ENCODE measurements around the gene PRF1. TPM values are rescaled to one million over a fixed set of nuclear protein-coding genes. Genes with fewer than 3 reads are reported as not detected.

PRF1 gene
- polyA plus RNA-seq, 1 experiment = not detected

DNA sequence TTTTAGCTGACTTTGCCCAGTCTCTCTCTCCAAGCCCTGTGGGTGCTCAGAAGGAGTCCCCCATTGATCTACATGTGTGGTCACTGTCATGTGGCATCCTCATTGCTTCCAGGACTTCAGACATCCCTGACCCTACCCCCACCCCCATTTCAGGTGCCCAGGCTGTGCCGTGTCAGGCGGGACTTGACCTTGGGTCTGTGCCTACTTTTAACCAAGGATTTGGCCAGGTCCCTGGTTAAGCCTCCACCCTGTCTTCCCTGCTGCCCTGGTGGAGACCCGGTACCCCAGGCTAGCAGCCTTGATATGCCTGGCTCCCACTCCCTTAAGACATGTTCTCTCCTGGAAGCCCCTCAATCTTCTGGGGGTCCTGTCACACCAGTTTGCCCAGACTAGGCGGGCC, 31.3 kb downstream of the PRF1 start:
- ChIA-PET CTCF (no interaction called here), POLR2A (no interaction called here)
- Histone ChIP-seq H3K9me3 (ENCODE audit: control insufficient read depth, insufficient read depth, low read length) (no peaks in the 10 kb centered on the region), H3K27ac (ENCODE audit: low read depth, low read length) (no peak overlapping the region), H3K4me3 (ENCODE audit: low read depth, low read length) (no peak overlapping the region), H3K27me3 (ENCODE audit: control insufficient read depth, insufficient read depth, low read length) (peaks cover 3% of the 10 kb centered on the region)
- no peak for DNase-seq (ENCODE audit: low read depth, low spot score)
- TF ChIP-seq, protein P1, sequence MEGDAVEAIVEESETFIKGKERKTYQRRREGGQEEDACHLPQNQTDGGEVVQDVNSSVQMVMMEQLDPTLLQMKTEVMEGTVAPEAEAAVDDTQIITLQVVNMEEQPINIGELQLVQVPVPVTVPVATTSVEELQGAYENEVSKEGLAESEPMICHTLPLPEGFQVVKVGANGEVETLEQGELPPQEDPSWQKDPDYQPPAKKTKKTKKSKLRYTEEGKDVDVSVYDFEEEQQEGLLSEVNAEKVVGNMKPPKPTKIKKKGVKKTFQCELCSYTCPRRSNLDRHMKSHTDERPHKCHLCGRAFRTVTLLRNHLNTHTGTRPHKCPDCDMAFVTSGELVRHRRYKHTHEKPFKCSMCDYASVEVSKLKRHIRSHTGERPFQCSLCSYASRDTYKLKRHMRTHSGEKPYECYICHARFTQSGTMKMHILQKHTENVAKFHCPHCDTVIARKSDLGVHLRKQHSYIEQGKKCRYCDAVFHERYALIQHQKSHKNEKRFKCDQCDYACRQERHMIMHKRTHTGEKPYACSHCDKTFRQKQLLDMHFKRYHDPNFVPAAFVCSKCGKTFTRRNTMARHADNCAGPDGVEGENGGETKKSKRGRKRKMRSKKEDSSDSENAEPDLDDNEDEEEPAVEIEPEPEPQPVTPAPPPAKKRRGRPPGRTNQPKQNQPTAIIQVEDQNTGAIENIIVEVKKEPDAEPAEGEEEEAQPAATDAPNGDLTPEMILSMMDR (IDR thresholded peaks at IDR 0.05; ENCODE audit: low read depth, low read length) = no peak

GRCh38 chr10:70568781-70569495, 33.6 kb downstream of the PRF1 start:
- CTCF ChIA-PET = no interaction called here
- TF ChIP-seq, protein P1 (IDR thresholded peaks at IDR 0.05; ENCODE audit: low read depth, low read length) = no peak
- Histone ChIP-seq H3K4me3 (ENCODE audit: low read depth, low read length) (no peak overlapping the region), H3K27ac (ENCODE audit: low read depth, low read length) (no peak overlapping the region), H3K27me3 (ENCODE audit: control insufficient read depth, insufficient read depth, low read length) (peaks cover 6% of the 10 kb centered on the region), H3K9me3 (ENCODE audit: control insufficient read depth, insufficient read depth, low read length) (no peaks in the 10 kb centered on the region)
- DNase-seq (ENCODE audit: low read depth, low spot score) = no peak
- POLR2A ChIA-PET = no interaction called here

- TF ChIP-seq, protein P1 (IDR thresholded peaks at IDR 0.05; ENCODE audit: low read depth, low read length) = no peak
- H3K4me3 ChIP-seq (ENCODE audit: low read depth, low read length) = no peak overlapping the region
- H3K9me3 ChIP-seq (ENCODE audit: control insufficient read depth, insufficient read depth, low read length) = no peaks in the 10 kb centered on the region
- peaks cover 6% of the 10 kb centered on the region for H3K27me3 ChIP-seq (ENCODE audit: control insufficient read depth, insufficient read depth, low read length)
- POLR2A ChIA-PET = no interaction called here
- DNase-seq (ENCODE audit: low read depth, low spot score) = no peak
- no peak overlapping the region for H3K27ac ChIP-seq (ENCODE audit: low read depth, low read length)
- CTCF ChIA-PET = no interaction called here
Observed at GRCh38 chr10:70568113-70568512, 34.4 kb downstream of the PRF1 start.

DNA sequence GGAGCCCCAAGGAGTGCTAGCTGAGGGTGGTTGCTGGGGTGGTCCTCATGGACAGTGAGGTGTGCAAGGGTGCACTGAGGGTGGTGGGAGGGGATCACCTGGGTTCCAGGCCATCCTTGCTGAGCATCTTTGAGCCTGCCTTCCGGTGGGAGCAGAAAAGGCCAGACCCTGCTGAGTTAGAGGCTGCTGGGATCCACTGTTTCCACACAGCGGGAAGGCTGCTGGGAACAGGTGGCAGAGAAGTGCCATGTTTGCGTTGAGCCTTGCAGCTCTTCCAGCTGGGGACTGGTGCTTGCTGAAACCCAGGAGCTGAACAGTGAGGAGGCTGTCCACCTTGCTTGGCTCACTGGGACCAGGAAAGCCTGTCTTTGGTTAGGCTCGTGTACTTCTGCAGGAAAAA, 34.9 kb downstream of the PRF1 start:
- TF ChIP-seq, protein P1 (IDR thresholded peaks at IDR 0.05; ENCODE audit: low read depth, low read length) = no peak
- Histone ChIP-seq H3K27ac (ENCODE audit: low read depth, low read length) (no peak overlapping the region), H3K4me3 (ENCODE audit: low read depth, low read length) (no peak overlapping the region), H3K9me3 (ENCODE audit: control insufficient read depth, insufficient read depth, low read length) (no peaks in the 10 kb centered on the region), H3K27me3 (ENCODE audit: control insufficient read depth, insufficient read depth, low read length) (peaks cover 6% of the 10 kb centered on the region)
- POLR2A ChIA-PET = no interaction called here
- CTCF ChIA-PET = no interaction called here
- DNase-seq (ENCODE audit: low read depth, low spot score) = no peak

DNA sequence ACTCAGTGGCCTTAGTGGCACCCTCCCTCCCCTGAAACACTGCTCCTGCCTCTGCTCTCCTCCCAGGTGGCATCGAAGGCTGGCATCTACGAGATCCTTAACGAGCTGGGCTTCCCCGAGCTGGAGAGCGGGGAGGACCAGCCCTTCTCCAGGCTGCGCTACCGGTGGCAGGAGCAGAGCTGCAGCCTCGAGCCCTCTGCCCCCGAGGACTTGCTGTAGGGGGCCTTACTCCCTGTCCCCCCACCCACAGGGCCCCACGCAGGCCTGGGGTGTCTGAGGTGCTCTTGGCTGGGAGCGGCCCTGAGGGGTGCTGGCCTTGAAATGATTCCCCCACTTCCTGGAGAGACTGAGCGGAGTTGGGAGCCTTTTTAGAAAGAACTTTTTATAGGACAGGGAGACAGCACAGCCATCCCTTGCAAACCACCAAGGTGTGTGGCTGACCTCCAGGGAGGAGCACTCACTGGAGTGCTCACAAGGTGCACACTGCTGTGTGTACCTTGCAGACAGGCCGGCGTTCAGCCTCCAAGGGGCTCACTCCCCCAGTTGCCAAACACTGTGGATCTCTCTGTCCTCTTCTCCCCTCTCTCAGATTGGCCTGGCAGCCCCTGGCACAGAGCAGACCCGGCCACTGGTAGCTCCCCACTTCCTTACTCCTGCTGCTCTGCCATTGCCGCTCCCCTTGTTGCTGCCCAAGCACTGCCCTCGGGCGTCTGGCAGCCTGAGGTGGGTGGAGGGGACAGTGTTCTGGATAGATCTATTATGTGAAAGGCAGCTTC, 35.8 kb downstream of the PRF1 start:
- H3K27me3 ChIP-seq (ENCODE audit: control insufficient read depth, insufficient read depth, low read length) = peaks cover 6% of the 10 kb centered on the region
- CTCF ChIA-PET = no interaction called here
- no peak overlapping the region for H3K4me3 ChIP-seq (ENCODE audit: low read depth, low read length)
- no peaks in the 10 kb centered on the region for H3K9me3 ChIP-seq (ENCODE audit: control insufficient read depth, insufficient read depth, low read length)
- H3K27ac ChIP-seq (ENCODE audit: low read depth, low read length) = no peak overlapping the region
- DNase-seq (ENCODE audit: low read depth, low spot score) = no peak
- TF ChIP-seq, protein P1 (IDR thresholded peaks at IDR 0.05; ENCODE audit: low read depth, low read length) = no peak
- POLR2A ChIA-PET = no interaction called here

Data from AG04450 (cell line).